ENCODE data around the gene TMEM181.

DNA sequence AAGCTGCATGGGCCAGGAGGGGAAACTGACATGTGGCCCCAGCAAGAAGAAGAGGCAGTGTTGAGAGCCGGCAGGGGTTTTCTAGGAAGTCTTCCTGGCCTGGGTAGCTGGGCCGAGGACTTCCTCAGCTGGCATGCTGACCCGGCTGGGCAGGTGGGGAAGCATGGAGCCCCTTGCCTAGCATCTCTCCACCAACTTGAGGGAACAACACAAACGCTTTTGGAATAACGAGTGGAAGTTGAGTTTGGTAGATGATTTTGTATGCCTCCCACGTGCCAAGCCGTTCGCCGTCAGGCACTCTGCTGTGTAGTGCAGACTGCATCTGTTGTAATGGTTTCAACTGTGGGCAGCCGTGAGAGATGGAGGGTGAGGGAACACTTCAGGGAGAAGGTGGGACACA is 7.3 kb downstream of the TMEM181 start:
- TF ChIP-seq, protein P1, sequence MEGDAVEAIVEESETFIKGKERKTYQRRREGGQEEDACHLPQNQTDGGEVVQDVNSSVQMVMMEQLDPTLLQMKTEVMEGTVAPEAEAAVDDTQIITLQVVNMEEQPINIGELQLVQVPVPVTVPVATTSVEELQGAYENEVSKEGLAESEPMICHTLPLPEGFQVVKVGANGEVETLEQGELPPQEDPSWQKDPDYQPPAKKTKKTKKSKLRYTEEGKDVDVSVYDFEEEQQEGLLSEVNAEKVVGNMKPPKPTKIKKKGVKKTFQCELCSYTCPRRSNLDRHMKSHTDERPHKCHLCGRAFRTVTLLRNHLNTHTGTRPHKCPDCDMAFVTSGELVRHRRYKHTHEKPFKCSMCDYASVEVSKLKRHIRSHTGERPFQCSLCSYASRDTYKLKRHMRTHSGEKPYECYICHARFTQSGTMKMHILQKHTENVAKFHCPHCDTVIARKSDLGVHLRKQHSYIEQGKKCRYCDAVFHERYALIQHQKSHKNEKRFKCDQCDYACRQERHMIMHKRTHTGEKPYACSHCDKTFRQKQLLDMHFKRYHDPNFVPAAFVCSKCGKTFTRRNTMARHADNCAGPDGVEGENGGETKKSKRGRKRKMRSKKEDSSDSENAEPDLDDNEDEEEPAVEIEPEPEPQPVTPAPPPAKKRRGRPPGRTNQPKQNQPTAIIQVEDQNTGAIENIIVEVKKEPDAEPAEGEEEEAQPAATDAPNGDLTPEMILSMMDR (IDR thresholded peaks at IDR 0.05; ENCODE audit: poor library complexity): no peak
- TF ChIP-seq EZH2phosphoT487 (IDR thresholded peaks at IDR 0.05; ENCODE audit: low read depth, severe bottlenecking, unreplicated experiment): no peak
- no peak for TF ChIP-seq EZH2 (IDR thresholded peaks at IDR 0.05; ENCODE audit: borderline replicate concordance)
